ENCODE data around the gene RBM34.

DNA sequence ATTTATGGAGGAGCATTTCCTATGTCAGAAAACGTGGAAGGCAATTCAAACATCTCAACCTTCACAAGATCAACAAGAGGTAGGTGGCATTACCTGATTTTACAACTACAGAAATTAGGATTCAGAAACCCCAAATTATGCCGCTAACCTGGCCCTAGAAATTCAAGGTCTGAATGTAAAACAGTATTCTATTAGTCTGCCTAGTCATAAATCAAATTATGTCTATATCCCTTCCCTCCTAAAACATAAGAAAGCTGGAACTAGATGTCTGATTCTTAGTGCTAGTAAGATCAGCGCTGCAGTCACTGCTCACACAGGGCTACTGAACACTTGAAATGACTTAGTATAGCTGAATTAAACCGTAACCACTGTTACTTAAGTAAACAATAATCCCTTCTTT, 33.8 kb downstream of the RBM34 start:
- TF ChIP-seq CTCF (IDR thresholded peaks at IDR 0.05; ENCODE audit: extremely low read depth in 1 of 2, insufficient read depth in 1 of 2, low read depth in 1 of 2, low read length in 2 of 2) (no peak), POLR2AphosphoS5 (IDR thresholded peaks at IDR 0.05; ENCODE audit: insufficient read depth, low read depth, low read length) (no peak)
